HG03520 (cell line): Measurements from ENCODE around the gene TSTD1.
"Not testable (repeated sequence)": the region's sequence is repeated elsewhere in the genome, so short reads cannot be mapped to it uniquely, and the experiment has no call there.

Source experiments
- ATAC-seq: cut with Tn5 transposase; IDR thresholded peaks from one replicate; pipeline ENCODE4 v1.9.1; 2021; ENCODE audit warnings: mild to moderate bottlenecking, moderate library complexity; ENCODE audit not compliant: unreplicated experiment

TSTD1 gene

DNA sequence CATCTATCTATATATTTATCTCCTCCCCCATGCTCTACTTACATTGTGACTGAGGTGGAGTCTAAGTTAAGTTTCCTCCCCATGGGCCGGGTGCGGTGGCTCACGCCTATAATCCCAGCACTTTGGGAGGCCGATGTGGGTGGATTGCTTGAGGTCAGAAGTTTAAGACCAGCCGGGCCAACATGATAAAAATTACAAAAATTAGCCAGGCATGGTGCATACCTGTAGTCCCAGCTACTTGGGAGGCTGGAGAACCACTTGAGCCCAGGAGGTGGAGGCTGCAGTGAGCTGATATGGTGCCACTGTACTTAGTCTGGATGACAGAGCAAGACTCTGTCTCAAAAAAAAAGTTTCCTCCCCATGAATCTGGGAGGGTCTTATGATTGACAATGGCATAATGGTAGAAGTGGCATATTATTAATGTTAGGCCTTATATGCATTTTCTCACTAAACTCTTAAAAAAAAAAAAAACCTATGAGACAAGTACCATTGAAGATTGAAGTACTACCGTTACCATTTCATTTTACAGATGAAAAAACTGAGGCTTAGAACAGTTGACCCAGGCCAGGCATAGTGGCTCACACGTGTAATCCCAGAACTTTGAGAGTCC lies 29.1 kb downstream of the TSTD1 start:
- ATAC-seq = no peak

DNA sequence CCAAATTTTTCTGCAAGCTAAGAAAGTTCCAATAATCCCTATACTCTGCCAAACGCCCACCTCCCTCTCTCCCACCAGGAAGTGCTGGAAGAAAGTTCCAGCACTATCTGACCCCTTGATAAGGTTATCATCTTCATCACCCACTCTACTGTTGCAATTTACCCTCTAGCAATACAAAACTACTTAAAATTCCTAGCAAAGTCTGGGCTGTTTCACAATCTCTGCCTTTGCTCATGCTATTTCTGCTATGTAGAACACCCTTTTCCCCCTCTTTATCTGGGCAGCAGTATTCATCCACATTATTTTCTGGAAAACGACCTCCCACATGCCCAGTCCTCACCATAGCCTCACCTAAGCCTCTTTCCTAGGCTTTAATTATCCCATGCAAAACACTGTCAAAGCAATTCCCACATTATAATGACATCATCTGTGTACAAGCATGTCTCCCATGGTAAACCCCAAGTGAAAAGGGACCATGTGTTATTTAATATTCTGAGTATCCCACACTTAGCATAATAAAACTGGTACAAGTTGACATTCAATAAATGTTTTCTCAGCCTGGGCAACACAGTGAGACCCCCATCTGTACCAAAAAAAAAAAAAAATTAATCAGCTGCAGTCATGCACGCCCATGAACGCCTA lies 29.8 kb downstream of the TSTD1 start:
- ATAC-seq = no peak

DNA sequence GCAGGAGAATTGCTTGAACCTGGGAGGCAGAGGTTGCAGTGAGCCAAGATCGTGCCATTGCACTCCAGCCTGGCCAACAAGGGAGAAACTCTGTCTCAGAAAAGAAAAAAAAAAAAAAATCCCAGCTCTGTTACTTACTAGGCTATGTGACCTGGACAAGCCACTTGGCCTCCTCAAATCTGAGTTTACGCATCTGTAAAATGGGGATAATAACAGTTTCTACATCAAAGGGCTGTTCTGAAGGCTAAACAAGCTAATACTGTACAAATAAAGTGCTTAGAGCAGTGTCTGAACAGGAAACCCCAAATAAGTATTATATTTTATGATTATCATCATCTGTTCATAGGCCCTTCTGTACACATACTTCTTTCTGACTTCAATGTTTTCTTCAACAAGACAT lies 31.4 kb downstream of the TSTD1 start:
- no peak for ATAC-seq

DNA sequence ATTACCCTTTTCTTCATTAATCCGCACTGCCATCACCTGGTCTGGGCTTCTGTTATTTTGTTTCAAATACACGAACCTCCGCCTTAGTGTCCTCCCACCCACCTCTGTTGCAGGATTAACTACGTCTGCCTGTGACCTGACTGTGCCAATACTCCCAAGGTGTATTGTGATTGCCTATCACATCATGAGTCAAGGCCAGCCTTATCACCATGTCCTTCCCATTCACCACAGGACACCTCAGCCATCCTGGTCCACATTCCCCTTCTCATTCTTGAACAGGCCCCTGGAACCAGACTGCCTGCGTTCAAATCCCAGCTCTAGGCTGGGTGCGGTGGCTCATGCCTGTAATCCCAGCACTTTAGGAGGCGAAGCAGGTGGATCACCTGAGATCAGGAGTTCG lies 32.2 kb downstream of the TSTD1 start:
- ATAC-seq = no peak

DNA sequence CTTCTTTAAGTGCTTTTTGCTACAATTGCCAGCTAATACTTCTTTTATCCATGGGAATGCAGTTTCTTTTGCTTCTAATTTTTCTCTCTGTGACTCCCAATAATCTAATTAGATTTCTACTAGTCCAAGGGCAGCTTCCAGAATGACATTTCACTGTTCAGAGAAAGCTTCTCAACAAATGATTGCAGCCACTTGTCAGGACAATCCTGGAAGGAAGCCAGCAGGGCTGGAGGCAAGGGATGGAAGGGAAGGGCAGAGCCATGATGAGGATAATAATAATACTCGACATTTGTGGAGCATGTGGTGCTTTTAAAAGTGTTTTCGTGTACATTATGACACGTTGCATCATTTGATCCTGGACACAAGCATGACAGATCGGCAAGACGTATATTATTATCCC lies 37.2 kb downstream of the TSTD1 start:
- ATAC-seq = no peak

DNA sequence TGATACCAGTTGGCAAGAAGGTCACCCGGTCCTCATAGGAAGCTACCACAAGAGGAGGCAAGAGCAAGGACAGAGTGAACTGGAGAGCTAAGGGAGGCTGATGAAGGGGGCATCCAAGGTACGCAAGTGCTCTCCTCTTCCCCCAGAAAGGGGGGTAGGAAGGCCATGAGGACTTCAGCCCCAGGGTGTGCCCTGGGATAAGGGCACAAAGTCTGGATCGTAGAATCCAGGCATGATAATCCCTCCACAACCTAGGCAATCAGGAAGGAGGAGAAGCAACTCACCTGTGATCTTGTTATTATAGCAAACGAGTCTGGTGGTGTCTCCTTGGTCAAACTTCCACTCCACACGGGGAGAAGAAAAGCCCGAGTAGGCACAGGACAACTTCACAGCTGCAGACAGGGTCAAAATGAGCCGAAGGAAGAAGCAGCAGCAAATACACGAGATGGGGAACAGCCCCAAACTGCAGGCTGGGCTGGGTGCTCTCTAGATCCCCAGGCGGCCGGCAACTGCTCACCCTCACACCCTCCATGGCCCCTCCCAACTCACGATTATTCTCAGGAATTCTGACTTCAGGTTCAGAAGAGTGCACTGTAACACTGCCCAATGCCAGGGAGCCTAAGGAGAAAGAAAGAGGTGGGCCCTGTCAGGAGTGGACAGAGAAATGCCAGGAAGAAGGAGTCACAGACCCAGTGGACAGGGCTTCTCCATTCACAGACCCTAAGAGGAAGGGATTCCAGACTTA lies 37.9 kb downstream of the TSTD1 start:
- no peak for ATAC-seq

DNA sequence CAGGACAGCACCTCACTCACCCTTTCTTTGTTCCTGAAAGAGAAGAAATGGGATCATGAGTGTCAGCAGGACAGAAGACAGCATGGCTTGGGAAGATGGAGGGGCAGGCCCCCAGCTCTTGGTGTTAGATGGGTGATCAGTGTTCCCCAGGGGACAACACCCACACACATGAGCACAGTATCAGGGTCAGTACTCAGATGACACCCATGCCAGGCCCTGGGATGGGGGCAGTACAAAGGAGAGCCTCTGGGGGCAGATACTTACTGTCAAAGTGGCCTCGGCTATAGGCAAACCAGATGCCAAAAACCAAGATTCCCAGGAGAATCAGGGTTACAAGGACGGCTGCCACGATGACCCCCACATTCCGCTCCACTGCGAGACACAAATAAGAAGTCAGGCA lies 39.4 kb downstream of the TSTD1 start:
- no peak for ATAC-seq

DNA sequence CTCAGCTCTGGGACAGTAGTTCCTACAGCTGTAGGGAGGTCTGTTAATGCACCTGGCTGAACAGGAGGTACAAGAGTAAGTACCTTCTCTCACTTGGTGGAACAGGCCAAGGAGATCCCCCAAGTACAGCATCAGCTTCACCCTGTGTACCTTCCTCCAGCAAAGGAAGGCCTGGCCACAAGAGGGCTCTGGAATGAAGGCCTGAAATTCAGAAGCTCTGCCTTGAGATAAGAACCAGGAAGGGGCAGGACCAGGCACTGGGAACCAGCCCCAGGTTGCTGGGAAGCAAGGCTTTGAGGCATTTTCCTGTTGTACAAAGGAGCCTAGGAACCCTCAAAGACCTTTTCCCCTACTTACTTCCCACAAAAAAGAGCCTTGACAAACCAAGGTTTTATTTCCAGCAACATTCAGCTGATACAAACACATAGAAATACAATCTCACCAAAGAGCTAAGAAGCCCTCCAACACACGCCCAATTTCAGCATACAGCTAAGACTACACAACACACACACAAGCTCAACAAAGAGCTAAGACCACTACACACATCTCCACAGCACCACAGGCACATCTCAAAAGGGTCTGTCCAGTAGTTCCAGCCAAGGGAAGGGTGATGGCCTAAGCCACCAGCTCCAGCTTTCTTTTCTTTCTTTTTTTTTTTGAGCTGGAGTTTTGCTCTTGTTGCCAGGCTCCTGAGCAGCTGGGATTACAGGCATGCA lies 41.3 kb downstream of the TSTD1 start:
- no peak for ATAC-seq

DNA sequence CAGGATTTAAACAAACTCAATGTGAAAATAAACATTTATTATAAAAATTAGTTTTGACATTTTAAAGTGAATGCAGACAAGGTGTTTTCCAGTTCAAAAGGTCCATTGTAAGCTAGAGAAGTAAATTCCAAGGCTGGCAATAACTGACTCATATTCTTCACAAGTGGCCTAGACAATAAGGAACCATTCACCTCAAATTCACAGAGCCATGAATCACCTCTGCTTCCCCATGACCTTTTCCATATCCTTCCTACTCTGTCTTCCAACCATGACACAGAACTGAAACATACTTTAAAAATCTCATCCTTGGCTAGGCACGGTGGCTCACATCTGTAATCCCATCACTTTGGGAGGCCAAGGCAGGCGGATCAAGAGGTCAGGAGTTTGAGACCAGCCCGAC lies 42.6 kb downstream of the TSTD1 start:
- no peak for ATAC-seq

DNA sequence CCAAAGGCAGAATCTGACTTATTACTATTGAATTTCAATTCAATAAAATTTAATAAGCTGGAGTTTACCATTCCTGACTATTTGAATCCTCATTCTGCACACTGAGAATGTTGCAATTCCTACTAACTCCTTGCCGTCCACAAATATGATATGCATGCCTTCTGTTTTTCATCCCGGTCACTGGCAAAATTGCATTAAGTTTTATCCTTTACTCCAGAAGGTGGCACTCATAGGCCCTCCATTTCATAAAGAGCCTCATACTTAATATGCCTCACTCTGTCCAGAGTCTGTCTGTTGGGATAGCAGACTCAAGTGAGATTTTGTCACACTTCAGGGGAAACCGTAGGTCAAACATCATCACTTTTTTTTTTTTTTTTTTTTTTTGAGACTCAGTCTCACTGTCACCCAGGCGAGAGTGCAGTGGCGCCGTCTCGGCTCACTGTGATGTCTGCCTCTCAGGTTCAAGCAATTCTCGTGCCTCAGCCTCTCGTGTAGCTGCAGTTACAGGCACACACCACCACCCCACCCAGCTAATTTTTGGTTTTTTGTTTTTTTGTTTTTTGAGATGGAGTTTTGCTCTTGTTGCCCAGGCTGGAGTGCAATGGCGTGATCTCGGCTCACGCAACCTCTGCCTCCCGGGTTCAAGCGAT lies 45.1 kb downstream of the TSTD1 start:
- ATAC-seq = no peak

DNA sequence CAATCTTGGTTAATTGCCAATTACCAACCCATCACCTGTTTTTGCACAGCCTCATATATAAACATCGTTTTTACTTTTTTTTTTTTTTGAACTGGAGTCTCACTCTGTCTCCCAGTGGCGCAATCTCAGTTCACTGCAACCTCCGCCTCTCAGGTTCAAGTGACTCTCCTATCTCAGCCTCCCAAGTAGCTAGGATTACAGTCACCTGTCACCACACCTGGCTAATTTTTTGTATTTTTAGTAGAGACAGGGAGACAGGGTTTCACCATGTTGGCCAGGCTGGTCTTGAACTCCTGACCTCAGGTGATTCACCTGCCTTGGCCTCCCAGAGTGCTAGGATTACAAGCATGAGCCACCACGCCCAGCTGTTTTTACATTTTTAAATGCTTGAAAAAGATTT lies 46.7 kb downstream of the TSTD1 start:
- ATAC-seq = not testable (repeated sequence)
